Peyer's patch (tissue), 4 donors: ENCODE results near the gene MLH1.

ENCODE experiments used
- POLR2A ChIP-seq, 2 donors: fragments of 450-650 bp; IDR thresholded peaks; one replicate each; pipeline ENCODE4 v1.5.1; 2017; ENCODE audit warnings: antibody characterized with exemption in 2 of 2, mild to moderate bottlenecking in 2 of 2, moderate library complexity in 2 of 2
- TF ChIP-seq, protein P1 (sequence below), 6 experiments: fragments of 450-650 bp in 4 of 6; fragments of 200-600 bp in 2 of 6; sonication (generic) in 1 of 6; IDR thresholded peaks; one replicate each; pipeline ENCODE4 v1.5.1; 2017 to 2019; ENCODE audit warnings: antibody characterized with exemption in 6 of 6, mild to moderate bottlenecking in 3 of 6, moderate library complexity in 1 of 6

DNA sequence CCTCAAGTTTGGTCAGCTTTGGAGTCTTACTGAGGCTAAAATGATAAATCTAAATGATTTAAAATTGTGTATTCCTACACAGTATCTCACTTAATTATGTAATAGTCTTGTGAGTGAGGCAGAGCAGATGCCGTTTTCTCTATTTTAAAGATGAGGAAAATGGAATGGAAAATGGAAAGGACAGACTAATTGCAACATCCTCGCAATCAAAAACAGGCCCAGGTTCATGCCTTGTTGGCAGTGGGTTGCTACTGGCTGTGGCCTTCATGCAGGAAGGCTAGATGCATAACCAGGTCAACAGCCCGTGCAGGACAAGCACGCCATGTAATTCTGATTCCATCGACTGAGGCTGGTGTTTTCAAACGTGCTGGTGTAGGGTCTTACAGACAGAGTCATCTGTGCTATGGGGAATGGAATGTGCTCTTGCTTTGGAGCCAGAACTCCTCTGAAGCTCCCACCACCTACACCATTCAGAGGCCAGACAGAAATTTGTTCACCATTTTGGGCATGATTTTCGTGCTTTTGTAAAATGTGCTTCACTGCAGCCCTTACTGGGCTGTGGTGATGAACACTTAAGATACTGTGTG lies 37.9 kb downstream of the MLH1 start:
- TF ChIP-seq, protein P1, sequence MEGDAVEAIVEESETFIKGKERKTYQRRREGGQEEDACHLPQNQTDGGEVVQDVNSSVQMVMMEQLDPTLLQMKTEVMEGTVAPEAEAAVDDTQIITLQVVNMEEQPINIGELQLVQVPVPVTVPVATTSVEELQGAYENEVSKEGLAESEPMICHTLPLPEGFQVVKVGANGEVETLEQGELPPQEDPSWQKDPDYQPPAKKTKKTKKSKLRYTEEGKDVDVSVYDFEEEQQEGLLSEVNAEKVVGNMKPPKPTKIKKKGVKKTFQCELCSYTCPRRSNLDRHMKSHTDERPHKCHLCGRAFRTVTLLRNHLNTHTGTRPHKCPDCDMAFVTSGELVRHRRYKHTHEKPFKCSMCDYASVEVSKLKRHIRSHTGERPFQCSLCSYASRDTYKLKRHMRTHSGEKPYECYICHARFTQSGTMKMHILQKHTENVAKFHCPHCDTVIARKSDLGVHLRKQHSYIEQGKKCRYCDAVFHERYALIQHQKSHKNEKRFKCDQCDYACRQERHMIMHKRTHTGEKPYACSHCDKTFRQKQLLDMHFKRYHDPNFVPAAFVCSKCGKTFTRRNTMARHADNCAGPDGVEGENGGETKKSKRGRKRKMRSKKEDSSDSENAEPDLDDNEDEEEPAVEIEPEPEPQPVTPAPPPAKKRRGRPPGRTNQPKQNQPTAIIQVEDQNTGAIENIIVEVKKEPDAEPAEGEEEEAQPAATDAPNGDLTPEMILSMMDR (IDR thresholded peaks at IDR 0.05) = no peak
- no peak for TF ChIP-seq POLR2A (IDR thresholded peaks at IDR 0.05)
